Measurements from ENCODE around the gene ZNF407. TPM values are rescaled to one million over a fixed set of nuclear protein-coding genes. Genes with fewer than 3 reads are reported as not detected.
"Not testable (repeated sequence)": the region's sequence is repeated elsewhere in the genome, so short reads cannot be mapped to it uniquely, and the experiment has no call there.

The ZNF407 gene
- total RNA-seq, 4 donors from 2014 or later: 18.1 to 29.1 (median 19.7) TPM

DNA sequence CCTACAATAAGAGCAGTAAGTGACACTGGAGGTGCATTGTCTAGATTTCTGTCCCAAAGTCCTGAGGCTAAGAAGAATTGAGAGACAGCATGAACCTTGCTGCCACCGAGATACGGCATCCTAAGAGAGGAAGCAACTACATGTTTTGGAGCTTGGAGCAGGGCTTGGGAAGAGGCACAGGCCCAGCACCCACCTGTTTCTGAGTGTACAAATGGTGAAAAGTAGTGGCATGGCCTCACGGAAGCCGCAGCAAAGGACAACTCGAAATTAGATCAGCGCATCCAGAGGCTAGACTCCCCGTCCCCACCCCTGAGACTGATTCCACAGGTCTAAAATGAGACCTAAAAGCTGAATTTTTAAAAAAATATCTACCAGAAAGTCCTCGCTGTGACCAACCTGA is 483.8 kb downstream of the ZNF407 start:
- 93 to 98% methylated on average over 5 to 7 of the region's 8 CpGs for WGBS, 2 donors (ENCODE audit: low coverage in 1 of 2)
- H3K27me3 ChIP-seq: no peaks in the 10 kb centered on the region
- peaks cover 0 to 41% (median 0%) of the 10 kb centered on the region in 3 donors for H3K9me3 ChIP-seq
- no peak overlapping the region for H3K4me3 ChIP-seq
- TF ChIP-seq POLR2A (IDR thresholded peaks at IDR 0.05) (no peak), CTCF (IDR thresholded peaks at IDR 0.05) (no peak), POLR2AphosphoS5 (IDR thresholded peaks at IDR 0.05) (no peak), EP300 (IDR thresholded peaks at IDR 0.05) (no peak)
- no peaks in the 10 kb centered on the region for H3K4me1 ChIP-seq
- H3K36me3 ChIP-seq: no peaks in the 10 kb centered on the region
- ATAC-seq: no peak
- no peak overlapping the region for H3K27ac ChIP-seq

DNA sequence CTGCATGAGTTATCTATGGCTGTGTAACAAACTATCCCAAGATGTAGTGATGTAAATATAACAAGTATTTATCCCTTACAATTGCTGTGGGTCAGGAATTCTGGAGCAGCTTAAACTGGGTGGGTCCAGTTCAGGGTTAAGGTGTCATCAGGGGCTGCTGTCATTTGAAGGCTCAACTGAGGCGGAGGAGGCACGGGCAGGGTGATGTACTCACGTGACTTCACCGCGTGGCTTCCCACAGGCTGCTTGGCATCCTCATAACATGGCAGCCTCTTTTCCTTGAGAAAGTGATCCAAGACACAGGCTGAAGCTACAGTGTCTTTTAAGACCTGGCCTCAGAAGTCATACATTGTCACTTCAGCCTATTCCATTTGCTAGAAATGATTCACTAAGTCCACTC is 485.5 kb downstream of the ZNF407 start:
- no peaks in the 10 kb centered on the region for H3K36me3 ChIP-seq
- H3K9me3 ChIP-seq: peaks cover 0 to 25% (median 0%) of the 10 kb centered on the region in 3 donors
- no peaks in the 10 kb centered on the region for H3K27me3 ChIP-seq
- 83% methylated on average over 5 of the region's 5 CpGs; no CpG with 5 or more reads in 1 of the 2 donors for WGBS, 2 donors (ENCODE audit: low coverage in 1 of 2)
- no peak overlapping the region for H3K27ac ChIP-seq
- ATAC-seq: no peak
- no peaks in the 10 kb centered on the region for H3K4me1 ChIP-seq
- no peak overlapping the region for H3K4me3 ChIP-seq
- no peak for TF ChIP-seq CTCF (IDR thresholded peaks at IDR 0.05)
- TF ChIP-seq POLR2A (IDR thresholded peaks at IDR 0.05): no peak
- TF ChIP-seq POLR2AphosphoS5 (IDR thresholded peaks at IDR 0.05): no peak
- TF ChIP-seq EP300 (IDR thresholded peaks at IDR 0.05): no peak

GRCh38 chr18:75083761-75084160 is 486.1 kb downstream of the ZNF407 start:
- no peak for ATAC-seq

GRCh38 chr18:75085676-75086075 is 488.0 kb downstream of the ZNF407 start:
- not testable (repeated sequence) for H3K27me3 ChIP-seq, H3K4me3 ChIP-seq, H3K36me3 ChIP-seq, H3K27ac ChIP-seq, H3K4me1 ChIP-seq, ATAC-seq
- peaks cover 0 to 12% (median 0%) of the 10 kb centered on the region in 3 donors for H3K9me3 ChIP-seq
- WGBS, 2 donors (ENCODE audit: low coverage in 1 of 2): 84 to 91% methylated on average over 6 to 7 of the region's 8 CpGs

More at GRCh38 chr18:75083761-75084160, 486.1 kb downstream of the ZNF407 start:
- H3K9me3 ChIP-seq: peaks cover 0 to 21% (median 0%) of the 10 kb centered on the region in 3 donors
- no peak overlapping the region for H3K4me3 ChIP-seq
- H3K27me3 ChIP-seq: no peaks in the 10 kb centered on the region
- no peaks in the 10 kb centered on the region for H3K36me3 ChIP-seq
- 47 to 73% methylated on average over 2 to 3 of the region's 9 CpGs for WGBS, 2 donors (ENCODE audit: low coverage in 1 of 2)
- no peak for TF ChIP-seq POLR2A (IDR thresholded peaks at IDR 0.05)
- no peak for TF ChIP-seq CTCF (IDR thresholded peaks at IDR 0.05)
- no peaks in the 10 kb centered on the region for H3K4me1 ChIP-seq
- no peak overlapping the region for H3K27ac ChIP-seq

- no peaks in the 10 kb centered on the region for H3K4me1 ChIP-seq
- H3K27me3 ChIP-seq: no peaks in the 10 kb centered on the region
- peaks cover 0 to 12% (median 0%) of the 10 kb centered on the region in 3 donors for H3K9me3 ChIP-seq
- no peak overlapping the region for H3K4me3 ChIP-seq
- 88 to 95% methylated on average over 7 to 8 of the region's 9 CpGs for WGBS, 2 donors (ENCODE audit: low coverage in 1 of 2)
- ATAC-seq: no peak
- H3K27ac ChIP-seq: no peak overlapping the region
- no peaks in the 10 kb centered on the region for H3K36me3 ChIP-seq
- no peak for TF ChIP-seq POLR2AphosphoS5 (IDR thresholded peaks at IDR 0.05)
- no peak for TF ChIP-seq EP300 (IDR thresholded peaks at IDR 0.05)
- no peak for TF ChIP-seq POLR2A (IDR thresholded peaks at IDR 0.05)
- TF ChIP-seq CTCF (IDR thresholded peaks at IDR 0.05): no peak
These were observed 488.9 kb downstream of the ZNF407 start for GRCh38 chr18:75086494-75087034.

All from gastroesophageal sphincter (tissue), 4 donors.